Measurements from ENCODE around the gene KLHDC8B.

KLHDC8B gene

DNA sequence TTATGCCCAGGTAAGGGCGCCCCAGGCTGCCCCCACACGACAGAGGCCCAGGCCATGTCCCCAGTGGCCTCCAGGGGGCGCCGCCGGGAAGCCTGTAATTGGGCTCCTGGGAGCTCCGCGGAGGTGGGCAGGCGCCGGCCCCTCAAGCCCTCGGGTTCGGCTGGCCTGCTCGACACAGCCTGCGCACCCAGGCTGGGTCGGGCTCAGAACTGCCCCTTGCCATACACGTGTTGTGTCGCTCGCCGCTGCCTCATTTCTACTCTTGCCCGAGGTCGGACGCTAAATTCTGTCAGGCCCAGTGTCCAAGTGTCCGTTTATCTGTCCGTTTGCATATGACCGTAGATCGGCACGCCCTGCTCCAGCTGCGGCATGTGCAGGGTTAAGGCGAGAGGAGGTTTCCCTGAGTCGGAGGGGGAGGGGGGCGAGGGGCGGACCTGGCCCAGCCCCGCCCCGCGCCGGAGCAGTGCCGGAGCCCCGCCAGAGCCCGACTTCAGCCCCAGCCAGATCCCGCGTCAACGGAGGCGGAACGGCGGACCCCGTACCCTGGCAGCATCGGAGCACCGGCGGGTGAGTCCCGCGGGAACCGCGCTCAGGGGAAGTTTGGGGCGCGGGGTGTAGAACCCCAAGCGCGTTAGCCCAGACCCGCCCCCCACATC lies at the start of gene KLHDC8B:
TSS of gene KLHDC8B (plus strand) at position 480 of the 656 bp plus-strand sequence. CDS start 1,172 bp downstream, outside the sequence.
- DNase-seq, result peak; percentile 91

DNA sequence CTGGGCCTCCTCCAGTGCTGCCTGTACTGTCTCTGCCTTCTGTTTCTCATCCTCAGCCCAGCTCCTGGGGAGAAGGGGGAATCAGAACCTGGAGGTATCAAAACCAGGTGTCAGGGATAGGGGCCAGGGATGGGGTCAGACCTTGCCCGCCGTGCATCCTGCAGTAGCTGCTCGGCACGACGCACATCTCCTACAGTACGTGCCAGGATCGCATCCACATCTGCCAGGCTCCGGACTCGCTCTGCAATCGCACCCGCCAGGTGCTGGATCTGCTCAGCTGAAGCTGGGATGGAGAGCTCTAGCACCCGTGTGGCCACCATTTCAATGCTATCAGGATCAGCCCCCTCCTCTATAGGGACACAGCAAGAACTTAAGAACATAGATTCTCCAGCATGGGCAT lies 49.4 kb upstream of the KLHDC8B start:
- DNase-seq, result no peak

DNA sequence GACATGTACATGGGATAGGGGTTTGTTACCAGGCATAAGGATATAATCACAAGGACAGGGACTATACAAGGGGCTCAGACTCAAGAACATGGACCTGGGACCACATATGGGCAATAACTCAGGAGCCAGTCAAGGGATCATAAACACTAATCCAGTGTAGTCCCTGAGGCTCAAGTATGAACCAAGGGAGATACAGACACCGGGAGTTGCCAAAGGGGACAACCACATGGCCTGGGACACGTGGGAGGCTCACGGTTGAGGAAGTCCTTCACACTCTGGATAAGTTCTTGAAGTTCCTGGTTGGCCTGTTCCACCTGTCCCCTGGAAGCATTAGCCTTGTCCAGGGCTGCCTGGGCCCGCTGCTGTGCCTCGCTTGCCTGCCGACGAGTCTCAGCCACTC lies 48.9 kb upstream of the KLHDC8B start:
- no peak for DNase-seq

DNA sequence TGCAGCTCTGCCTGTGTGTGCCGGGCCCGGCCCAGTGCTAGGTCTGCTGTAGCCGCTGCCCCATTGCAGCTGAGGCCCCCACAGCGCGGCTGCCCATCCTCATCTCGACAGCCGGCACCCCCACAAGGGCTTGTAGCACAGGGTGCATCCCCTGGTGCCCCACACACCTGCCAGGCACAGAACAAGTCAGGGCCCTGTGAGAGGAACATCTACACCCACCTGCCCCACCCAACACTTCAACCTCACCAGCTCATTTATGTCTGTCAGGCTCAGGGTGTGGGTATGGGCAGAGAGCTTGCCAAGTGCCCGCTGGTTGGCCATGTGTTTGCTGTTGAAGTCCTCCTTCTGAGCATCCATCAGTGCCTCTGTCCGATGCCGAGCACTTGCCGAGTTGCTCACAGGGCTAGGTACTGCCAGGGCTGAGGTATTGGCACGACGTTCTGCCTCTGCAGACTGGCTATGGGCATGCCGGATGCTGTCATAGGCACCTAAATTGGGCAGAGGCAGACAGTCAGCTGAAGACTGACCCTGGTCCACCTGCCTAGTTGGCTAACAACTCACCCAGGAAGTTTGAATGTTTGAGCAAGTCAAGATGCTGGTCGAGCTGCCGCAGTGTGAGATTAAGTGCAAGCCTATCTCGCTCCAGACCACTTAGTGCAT lies 48.4 kb upstream of the KLHDC8B start:
- no peak for DNase-seq

DNA sequence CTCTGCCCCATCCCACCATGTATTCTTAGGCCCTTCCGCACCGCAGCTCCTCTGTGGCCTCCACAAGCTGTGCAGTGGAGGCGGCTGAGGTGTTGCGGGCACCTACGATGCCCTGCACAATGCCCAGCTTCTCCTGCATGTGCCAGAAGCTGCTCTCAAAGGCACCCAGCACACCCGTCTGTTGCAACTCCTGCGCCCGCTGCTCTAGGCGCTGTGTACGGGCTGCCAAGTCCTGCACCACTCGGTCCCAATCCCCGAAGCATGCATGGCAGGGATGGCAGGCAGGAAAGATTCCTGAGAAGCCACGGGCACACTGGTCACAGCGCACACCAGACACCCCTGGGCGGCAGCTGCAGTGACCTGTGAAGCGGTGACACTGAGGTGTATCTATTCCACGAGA lies 47.7 kb upstream of the KLHDC8B start:
- no peak for DNase-seq

DNA sequence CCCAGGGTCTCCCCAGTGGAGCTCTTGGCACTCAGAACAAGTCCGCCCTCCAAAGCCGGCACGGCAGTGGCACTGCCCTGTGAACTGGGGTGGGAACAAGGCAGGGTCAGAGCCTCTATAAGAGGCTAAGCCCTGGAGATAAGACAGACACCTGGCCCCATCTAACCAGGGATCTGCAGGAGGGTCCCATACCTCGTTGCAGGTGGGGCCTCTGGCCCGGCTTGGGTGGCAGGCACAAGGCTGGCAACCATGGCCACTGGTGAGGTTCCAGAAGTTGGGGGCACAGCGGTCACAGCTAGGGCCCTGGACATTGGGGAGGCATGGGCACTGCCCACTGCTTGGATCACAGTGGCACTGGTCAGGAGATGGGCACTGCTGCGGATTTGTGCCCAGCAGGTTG lies 47.2 kb upstream of the KLHDC8B start:
- DNase-seq, result no peak

DNA sequence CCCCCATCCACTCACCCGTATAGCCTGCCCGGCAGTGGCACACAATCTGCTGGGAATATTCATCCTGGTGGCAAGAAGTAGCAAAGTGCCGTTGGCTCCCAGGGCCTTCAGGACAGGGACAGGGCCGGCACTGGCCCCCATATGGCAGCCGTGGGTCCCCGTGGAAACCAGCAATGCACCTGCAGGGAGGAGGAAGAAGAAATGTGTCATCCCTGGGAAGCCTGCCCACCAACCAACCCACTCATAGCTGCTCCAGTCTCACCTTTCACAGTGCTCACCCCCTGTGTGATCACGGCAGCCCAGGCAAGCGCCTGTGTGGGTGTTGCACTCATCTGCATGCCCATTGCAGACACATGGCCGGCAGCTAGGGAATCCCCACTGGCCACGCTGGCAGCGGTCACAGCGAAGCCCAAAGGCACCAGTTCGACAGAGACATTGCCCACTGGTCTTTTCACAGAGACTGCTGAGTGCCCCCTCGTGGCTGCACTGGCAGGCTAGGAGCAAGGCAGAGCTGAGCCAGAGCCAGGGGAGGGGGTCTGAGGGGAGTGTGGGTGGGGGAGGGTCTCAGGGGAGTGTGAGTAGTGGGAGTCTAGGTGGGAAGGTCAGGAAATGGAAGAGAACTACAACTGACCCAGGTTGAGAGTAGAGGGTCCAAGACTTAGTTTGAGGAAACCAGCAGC lies 46.3 kb upstream of the KLHDC8B start:
- no peak for DNase-seq

DNA sequence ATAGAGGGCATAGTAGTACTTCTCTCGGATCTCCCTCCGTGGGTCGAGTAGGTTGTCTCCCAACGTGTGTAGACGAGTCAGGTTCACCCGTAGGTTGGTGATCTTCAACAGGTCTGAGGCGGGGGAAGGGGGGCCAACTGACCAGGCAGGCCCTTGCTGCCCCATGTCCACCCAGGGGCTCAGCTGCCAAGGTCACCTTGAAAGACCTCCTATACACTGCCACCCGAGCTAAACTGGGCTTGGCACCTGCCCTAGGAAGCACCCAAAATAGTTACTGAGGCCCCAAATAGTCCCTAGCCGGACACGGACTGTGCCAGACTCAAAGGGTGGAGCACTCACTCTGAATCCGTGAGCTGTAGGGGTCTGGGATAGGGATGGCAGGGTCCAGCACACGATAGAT lies 40.4 kb upstream of the KLHDC8B start:
- no peak for DNase-seq

DNA sequence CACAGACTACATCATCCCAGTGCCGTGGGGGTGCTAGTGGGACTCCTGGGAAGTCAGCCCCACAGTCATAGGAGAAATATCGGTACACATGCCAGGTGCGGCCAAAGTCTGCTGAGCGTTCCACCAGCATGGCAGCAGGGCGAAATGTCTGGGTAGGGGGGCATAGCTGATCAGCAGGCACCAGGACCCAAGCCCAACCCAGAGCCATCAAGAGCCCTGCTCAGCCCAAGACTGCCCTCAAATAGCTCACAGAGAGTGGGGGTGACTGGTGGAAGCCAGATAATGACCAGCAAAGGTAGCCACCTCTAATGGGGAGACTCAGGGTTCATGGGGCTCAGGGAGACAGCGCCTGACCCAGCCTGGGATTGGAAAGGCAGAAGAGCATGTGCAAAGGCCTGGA lies 39.8 kb upstream of the KLHDC8B start:
- DNase-seq, result no peak

DNA sequence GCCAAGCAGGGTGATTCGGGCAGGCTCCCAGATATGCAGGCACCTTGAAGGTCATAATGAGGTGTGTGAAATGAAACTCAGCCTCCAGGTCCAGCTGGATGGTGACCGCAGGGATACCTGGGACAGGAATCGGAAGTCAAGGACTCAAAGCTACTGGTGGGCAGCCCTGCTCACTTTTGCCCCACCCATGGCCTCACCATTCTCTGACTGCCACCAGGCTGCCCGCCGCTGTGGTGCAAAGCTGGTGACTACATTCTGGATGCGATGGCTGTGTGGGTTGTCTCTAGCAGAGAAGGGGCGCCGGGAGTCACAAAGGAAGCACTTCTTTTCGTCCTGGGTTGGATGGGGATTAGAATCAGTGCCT lies 39.3 kb upstream of the KLHDC8B start:
- DNase-seq, result no peak

DNA sequence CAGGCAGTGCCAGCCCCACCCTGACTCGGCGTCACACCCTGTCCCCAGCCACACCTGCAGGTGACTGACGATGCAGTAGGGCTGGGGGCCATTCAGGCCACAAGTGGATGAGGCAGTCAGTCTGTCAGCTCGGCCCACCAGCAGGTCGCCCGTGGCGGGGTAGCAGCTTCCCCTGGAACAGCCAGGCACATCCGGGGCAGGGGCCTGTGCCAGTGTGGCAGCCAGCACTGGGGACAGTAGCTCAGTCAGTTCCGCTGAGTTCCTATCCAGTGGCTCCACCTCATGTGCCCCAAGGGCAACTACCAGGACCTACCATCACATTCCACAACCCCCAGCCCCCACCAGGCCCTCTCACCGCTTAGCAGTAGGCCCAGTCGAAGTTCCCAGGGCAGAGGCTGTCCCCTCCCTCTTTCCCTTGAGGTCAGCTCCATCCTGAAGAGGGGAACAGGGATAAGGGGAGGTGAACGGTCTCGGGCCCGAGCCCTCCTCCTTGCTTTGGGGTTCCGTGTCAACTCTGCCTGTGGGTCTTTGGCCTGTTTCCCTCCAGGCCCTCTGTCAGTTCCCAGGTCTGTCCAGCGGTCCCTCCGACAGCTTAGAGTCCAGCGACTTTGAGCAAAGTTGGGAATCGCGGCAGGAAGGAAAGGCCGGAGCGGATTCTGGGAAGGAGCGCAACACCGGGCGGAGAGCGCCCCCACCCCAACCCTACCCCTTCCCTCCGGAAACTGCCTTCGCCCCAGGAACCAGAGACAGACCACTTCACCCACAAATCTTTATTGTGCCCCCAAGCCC lies 38.8 kb upstream of the KLHDC8B start, which contains the start of gene LAMB2:
TSS of gene LAMB2 (minus strand) at position 614 of the 789 bp plus-strand sequence. CDS start at position 431, 183 bp downstream.
- DNase-seq, result no peak

DNA sequence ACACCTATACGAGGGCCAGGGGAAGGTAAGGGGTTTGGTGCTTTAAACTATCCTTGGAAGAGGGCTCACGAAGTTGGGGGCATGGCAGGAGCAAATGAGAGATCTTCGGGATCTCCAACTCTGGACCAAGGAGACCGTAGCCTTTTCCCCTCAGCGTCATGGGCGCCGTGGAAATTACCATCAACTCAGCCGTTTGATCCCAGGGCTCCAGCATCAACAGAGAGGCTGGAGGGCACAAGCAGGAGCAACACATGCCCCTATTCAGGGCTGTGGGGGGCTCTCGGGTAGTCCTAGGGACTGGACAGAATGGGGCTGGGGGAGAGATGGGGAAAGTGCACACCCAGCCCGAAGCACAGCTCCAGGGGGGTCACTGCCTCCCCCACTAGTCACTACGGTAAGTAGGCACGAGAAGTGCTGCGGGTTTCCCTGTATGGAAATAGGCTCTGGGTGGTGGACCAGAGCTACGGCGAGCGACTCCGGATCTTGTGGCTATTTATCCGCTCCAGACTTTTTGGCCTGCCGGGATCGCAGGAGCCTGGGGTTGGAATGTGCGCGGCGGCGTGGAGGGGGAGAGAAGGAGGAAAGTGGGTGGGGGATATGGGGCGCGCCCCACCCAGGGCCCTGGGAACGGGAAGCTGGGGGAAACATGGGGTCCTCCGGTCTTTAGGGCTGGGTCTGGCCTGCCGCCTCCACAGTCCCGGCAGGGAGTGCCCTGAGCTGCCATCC lies 38.0 kb upstream of the KLHDC8B start:
- DNase-seq, result no peak

DNA sequence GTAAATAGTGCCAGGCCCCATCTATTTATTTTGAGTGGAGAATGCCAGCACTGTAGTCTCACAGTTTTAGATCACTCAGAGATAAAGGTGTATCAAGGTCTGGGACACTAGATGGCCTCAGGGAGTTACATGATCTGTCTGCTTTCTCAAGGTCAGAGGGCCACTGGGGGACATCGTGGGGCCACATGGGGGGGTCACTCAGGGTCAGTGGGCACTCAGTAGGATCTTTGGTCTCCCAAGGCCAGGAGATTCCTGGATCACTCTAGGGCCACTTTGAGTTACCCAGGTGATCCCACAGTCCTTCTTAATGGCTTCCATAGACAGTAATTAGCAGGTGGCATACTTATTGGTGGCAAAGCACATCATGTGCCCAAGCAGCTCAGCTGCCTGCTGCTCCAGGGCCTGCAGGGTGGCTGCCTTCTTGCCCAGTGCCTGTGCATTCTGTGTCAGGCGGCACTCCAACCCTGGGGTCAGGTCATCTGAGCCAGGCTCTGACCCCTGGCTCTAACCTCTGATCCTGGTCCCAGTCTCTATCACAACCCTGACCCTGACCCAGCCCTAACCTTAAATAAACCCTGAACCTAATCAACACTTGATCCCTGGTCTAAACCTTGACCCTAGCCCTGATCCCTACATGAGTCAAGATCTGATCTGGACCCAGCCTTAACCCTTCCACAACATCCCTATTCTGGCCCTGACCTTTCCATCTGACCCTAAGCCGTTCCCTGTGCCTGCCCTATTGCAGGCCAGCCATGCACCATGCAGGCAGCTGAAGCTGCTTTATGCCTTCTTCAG lies 36.7 kb upstream of the KLHDC8B start:
- DNase-seq, result no peak

DNA sequence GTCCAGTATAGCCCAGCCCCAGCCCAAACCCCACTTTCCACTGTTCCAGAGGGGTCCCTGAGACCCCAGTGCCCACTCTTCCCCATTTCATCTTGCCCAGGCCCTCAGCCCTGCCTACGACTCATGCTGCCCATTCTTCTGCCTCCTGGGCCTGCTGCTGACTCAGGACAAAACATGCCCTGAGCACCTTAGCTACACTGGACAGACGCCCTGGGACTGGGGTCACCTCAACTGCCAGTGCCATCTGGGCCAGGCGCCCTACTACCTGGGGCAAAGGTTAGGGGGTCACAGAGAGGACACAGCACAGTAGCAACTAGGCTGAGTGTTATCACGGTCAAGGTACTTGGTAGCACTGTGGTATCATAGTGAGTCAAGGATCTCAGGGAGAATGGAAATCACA lies 35.9 kb upstream of the KLHDC8B start:
- DNase-seq, result no peak

DNA sequence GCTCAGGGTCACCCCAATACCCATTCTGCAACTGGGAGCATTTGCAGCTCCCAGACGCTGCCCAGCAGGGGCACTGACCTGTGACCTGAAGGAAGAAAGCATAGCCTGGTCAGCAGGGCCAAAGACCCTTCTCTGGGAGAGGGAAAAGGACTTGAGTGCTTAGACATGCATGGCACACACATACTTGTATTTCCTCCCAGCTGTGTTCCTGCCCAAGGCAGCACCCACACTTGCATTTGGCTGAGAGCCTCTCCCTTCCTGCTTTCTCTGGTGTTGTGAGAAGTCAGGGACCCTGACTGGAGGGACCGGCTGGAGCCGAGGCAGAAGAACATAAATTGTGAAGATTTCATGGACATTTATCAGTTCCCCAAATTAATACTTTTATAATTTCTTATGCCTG lies 31.3 kb upstream of the KLHDC8B start:
- no peak for DNase-seq

DNA sequence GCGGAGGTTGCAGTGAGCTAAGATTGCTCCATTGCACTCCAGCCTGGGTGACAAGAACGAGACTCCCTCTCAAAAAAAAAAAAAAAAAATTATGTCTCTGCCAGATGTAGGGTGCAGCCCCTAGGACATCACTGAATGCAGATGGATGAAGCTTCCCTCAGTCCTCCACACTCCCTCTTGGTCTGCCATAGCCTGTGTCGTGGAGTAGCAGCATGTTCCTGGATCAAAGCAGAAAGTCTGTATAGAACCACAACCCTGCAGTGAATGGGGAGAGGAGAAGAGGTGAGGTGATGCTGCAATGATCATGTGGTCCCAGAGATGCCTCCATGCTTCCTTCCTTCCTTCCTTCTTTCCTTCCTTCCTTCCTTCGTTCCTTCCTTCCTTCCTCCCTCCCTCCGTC lies 23.2 kb upstream of the KLHDC8B start:
- no peak for DNase-seq

DNA sequence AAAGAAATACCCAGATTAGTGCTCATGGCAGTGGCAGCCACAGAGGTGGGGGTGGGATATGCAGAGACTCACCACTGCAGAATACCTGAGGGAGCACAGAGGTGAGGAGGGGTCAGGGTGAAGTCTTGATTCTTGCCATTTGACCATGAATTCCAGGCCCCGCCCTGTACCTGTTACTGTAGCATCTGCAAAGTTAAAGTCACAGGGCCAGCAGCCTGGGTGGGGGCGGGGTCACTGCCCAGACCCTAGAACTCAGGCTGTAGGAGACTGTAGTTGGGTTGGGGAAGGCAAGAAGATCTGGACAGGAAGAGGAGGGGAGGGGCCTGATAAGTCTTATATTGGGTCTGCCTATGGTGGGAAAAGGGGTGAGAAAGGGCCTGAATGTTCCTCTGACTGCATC lies 19.8 kb upstream of the KLHDC8B start:
- no peak for DNase-seq

DNA sequence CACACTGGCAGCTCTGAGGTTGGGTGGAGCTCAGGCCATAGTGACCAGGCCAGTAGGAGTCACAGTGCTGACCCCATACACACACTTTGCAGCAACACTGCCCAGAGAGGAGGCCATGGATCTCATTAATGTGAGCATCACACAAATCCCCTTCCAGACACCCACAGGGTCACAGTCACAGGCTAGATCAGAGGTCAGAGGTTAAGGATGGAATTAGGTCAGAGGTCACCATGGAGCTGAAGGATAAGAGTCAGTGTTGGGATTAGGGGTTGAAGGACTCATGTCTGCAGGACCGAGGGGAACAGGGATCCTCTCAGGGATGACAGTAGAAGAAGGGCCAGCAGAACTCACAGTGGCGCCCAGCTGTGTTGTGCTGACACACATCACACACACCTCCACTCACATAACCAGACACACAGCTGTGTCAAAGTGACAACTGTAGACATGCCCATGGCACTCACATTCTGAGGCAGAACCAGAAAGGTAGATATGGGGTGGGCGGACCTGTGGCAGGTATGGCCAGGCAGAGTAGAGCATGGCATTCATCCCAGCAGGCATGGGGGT lies 18.0 kb upstream of the KLHDC8B start:
- no peak for DNase-seq

DNA sequence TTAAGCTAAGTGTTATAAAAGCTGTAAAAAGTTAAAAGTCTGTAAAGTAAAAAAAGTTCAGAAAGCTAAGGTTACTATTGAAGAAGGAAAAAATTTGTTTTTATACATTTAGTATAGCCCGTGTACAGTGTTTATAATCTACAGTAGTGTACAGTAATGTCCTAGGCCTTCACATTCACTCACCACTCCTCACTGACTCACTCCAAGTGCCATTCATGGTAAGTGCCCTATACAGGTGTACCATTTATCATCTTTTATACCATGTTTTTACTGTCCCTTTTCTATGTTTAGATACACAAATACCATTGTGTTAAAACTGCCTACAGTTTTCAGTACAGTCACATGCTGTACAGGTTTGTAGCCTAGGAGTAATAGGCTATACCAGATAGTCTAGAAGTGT lies 14.1 kb upstream of the KLHDC8B start:
- DNase-seq, result no peak

DNA sequence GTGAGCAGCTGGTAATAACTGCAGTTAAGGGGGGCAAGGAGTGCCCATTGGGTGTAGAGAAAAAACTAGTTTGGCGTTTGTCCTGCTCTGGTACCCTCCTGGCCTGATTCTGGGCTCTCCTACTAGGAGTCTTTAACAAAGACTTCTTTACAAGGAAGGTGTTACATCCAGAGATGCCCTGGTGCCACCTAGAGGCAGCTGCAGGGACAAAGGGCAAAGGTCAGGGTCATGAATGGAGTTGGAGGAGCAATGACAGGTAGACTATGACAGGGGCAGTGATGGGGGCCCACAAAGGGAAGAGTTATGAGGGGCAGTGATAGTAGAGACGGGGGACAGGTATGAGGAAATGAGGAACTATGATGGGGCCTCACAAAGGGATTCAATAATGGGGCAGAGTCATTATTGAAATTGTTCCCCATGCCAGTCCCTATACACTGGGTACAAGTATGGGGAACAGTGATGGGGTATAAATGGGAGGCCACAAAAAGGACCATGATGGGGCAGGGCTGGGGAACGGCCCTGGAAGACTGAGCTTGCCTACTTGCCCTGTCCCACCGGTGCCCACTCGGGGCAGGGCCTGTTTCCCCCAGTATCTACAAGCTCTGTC lies 13.2 kb upstream of the KLHDC8B start:
- peak; percentile 70 for DNase-seq

DNA sequence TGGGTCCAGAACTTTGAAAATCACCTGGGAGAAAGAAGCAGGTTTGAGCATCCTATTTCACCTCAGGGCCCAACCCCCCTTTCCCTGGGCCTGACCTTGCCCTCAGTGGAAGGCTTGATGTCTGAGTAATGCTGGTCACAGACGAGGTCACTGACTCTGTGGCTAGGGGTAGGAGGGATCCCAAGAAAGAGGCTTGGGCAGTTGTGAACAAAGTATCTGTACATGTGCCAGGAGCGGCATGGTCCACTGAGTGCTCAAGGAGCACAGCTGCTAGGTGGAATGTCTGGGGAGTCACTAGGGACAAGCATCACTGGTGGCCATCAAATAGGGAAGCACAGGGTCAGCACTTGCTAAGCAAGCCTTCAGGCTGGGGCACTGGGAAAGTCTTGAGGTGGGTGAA lies 12.6 kb upstream of the KLHDC8B start:
- DNase-seq, result no peak
